GM18867 (cell line): ENCODE measurements around the gene ERP27.

ENCODE experiments used
- ATAC-seq: cut with Tn5 transposase; IDR thresholded peaks from one replicate; pipeline ENCODE4 v1.9.1; 2021; ENCODE audit warnings: mild to moderate bottlenecking, moderate library complexity; ENCODE audit not compliant: unreplicated experiment

The ERP27 gene

GRCh38 chr12:14959916-14960496, 21.7 kb upstream of the ERP27 start:
- no peak for ATAC-seq

GRCh38 chr12:14959463-14959862, 21.1 kb upstream of the ERP27 start:
- ATAC-seq: no peak

- ATAC-seq: no peak
These were observed 20.7 kb upstream of the ERP27 start for GRCh38 chr12:14959126-14959440.

- no peak for ATAC-seq
These were observed 20.2 kb upstream of the ERP27 start for GRCh38 chr12:14958361-14959125.

GRCh38 chr12:14957551-14958168, 19.3 kb upstream of the ERP27 start:
- ATAC-seq: no peak

GRCh38 chr12:14956905-14957304, 18.6 kb upstream of the ERP27 start:
- no peak for ATAC-seq

GRCh38 chr12:14956024-14956891, 17.9 kb upstream of the ERP27 start:
- ATAC-seq: peak; percentile 37

- no peak for ATAC-seq
These were observed 15.9 kb upstream of the ERP27 start for GRCh38 chr12:14954269-14954668.

- ATAC-seq: no peak
These were observed 15.4 kb upstream of the ERP27 start for GRCh38 chr12:14953752-14954151.

- ATAC-seq: peak; percentile 62
These were observed 14.1 kb upstream of the ERP27 start for GRCh38 chr12:14952299-14952921.

- ATAC-seq: no peak
These were observed 13.5 kb upstream of the ERP27 start for GRCh38 chr12:14951851-14952250.

GRCh38 chr12:14950982-14951746, 12.8 kb upstream of the ERP27 start:
- no peak for ATAC-seq

- ATAC-seq: no peak
These were observed 12.1 kb upstream of the ERP27 start for GRCh38 chr12:14950421-14950820.

GRCh38 chr12:14949631-14950030, 11.3 kb upstream of the ERP27 start:
- ATAC-seq: no peak

GRCh38 chr12:14948672-14949071, 10.3 kb upstream of the ERP27 start:
- peak; percentile 93 for ATAC-seq

- ATAC-seq: no peak
These were observed 8.5 kb upstream of the ERP27 start for GRCh38 chr12:14946861-14947260.

GRCh38 chr12:14946162-14946561, 7.8 kb upstream of the ERP27 start:
- no peak for ATAC-seq

- ATAC-seq: no peak
These were observed 4.0 kb upstream of the ERP27 start for GRCh38 chr12:14942196-14942931.

- no peak for ATAC-seq
These were observed 3.0 kb upstream of the ERP27 start for GRCh38 chr12:14941369-14941768.

GRCh38 chr12:14937689-14938088, 648 bp downstream of the ERP27 start:
- no peak for ATAC-seq
